ENCODE measurements around the gene YJEFN3.

DNA sequence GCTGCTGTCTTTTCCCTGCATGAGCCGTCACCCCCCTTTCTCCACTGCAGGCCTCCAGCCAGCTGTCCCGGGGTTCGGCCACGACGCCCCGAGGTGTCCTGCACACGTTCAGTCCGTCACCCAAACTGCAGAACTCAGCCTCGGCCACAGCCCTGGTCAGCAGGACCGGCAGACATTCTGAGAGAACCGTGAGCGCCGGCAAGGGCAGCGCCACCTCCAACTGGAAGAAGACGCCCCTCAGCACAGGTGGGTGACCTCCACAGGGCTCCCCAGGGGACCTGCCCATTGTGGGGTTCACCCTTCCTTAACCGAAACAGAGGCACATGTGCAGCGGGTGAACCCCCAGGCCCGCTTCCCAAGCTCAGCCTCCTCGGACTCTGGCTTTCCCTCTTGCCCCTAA, 26.4 kb upstream of the YJEFN3 start:
- no peak for TF ChIP-seq POLR2A (IDR thresholded peaks at IDR 0.05; ENCODE audit: low read depth, low read length)
- no peak for TF ChIP-seq POLR2AphosphoS5 (IDR thresholded peaks at IDR 0.05; ENCODE audit: low read depth, low read length)

Measured in GM12891 (cell line).